Measurements from ENCODE around the gene SIGLEC1. TPM values are rescaled to one million over a fixed set of nuclear protein-coding genes. Genes with fewer than 3 reads are reported as not detected.

The SIGLEC1 gene
- total and polyA plus RNA-seq, 2 of the 8 experiments (the other 6 are each of a cell fraction or from before 2014, with no cell fraction given), result 0.02 TPM; not detected in 1

- TF ChIP-seq EP300 (IDR thresholded peaks at IDR 0.05; ENCODE audit: borderline replicate concordance in 1 of 2, low read depth in 2 of 2, low read length in 2 of 2) (no peak), BRCA1 (IDR thresholded peaks at IDR 0.05; ENCODE audit: low read depth, low read length) (no peak), CHD1 (IDR thresholded peaks at IDR 0.05; ENCODE audit: low read depth, low read length) (no peak), RFX5 (IDR thresholded peaks at IDR 0.05; ENCODE audit: borderline replicate concordance, low read depth, low read length) (no peak), SIX5 (IDR thresholded peaks at IDR 0.05; ENCODE audit: low read depth, low read length) (no peak), TCF12 (IDR thresholded peaks at IDR 0.05; ENCODE audit: low read depth, low read length) (no peak), NRF1 (IDR thresholded peaks at IDR 0.05; ENCODE audit: low read depth, low read length) (no peak), SIN3A (conservative IDR thresholded peaks at IDR 0.05 in 1 of 2, IDR thresholded peaks at IDR 0.05 in 1 of 2; ENCODE audit: low read depth in 1 of 2, low read length in 2 of 2) (no peak)
Measured at GRCh38 chr20:3706774-3707507, 5.5 kb downstream of the SIGLEC1 start (continued).

All from H1 (cell line).